OCI-LY3 (cell line): ENCODE results near the gene PDZD7.

Source experiments
- CTCF ChIP-seq: fragments of 200-600, 300-600 bp; sonication (generic); IDR thresholded peaks from 2 replicates; pipeline ENCODE4 v1.5.1; 2014; ENCODE audit warnings: antibody characterized with exemption, low read length, low read depth
- EZH2phosphoT487 ChIP-seq: fragments of 200-600 bp; shearing (Covaris generic); IDR thresholded peaks from 2 replicates; pipeline ENCODE4 v1.6.1; 2018; ENCODE audit warnings: antibody characterized with exemption, mixed run types, low read depth

DNA sequence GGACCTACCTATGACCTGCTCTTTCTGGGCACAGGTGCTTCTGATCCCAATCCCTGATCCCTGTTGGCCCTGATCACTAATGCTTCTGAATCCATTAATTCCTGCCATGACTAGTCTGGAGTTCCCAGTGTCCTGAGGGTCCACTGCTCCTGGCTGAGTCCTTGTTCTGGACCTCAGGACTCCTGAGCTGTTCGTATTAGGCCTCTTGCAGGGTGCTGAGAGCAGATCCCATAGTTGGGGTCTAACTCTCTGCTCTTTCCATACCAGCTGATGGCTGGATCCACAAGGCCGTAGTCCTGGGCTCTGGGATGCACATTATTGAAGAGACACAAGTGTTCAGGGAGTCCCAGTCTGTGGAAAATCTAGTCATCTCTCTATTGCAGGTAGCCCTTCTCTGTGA, 50.6 kb downstream of the PDZD7 start:
- TF ChIP-seq EZH2phosphoT487: no peak
- no peak for TF ChIP-seq CTCF
